Measurements from ENCODE around the gene KCNK13.
A peak's percentile ranks its signal among the peaks of the same experiment; 100 is the strongest.
"Not testable (repeated sequence)": the region's sequence is repeated elsewhere in the genome, so short reads cannot be mapped to it uniquely, and the experiment has no call there.

Gene KCNK13

GRCh38 chr14:90200546-90200945 lies 138.8 kb downstream of the KCNK13 start:
- DNase-seq = not testable (repeated sequence)

DNA sequence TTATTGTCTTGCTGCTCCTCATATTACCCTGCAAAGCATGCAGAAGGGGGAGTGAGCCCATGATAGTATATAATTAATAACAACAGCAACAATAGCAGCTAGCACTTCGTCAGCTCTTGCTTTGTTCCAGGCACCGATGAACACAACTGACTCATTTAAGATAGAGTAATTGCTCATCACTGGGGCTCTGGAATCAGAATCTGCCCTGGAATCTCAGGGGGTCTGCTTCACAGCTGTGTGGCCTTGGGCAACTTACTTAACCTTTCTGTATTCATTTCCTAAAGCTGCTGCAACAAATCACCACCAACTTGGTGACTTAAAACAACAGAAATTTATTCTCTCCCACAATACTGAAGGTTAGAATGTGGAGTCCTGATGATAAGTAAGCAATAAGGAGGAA lies 139.6 kb downstream of the KCNK13 start:
- peak; percentile 43 for DNase-seq

DNA sequence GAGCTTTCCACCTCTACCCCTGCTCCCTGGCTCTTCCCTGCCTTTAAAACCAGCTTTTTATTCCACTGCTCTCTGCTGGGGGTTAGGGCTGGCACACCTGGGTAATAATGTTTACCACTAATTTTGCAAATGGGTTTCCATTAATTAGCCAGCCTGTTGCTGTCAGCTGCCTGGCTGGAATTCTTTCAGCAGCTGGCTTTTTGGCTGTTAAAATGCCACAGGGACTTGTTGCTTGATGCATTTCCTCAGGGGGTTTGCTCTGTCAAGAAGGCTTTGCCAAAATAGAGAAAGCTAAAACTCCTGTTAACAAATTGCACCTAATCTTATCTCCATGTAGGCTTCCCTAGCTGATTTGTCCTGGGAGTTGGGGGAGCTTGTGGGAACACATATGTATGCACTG lies 142.7 kb downstream of the KCNK13 start:
- DNase-seq = no peak

DNA sequence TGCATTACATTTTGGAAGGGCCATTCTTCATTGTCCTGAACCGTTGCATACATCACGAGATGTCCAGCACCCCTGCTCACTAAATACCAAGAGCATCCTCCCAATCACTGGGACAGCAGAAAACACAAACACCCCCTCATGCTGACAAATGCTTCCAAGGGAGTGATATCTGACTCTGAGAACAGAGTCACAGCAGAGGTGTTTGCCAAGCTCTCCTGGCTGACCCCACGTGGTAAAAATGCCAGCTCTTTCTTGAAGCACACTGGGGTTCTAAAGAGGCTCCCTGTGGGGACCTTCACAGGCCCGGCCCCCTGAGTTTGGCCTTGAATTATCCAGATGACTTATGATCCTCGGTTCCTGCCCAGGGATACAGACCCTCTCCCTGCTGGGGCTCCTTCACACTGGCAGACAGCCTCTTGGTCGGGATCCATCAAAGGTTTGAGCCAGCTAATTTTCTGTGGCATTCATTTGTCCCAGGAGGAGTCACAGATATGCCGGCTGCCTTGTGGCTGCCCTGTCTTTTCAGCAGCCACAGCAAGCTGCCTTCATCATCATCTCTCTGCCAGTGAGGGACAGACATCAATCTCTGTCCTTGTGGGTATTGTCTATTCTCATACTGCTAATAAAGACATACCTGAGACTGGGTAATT lies 151.4 kb downstream of the KCNK13 start:
- no peak for DNase-seq

GRCh38 chr14:90228478-90228877 lies 166.7 kb downstream of the KCNK13 start:
- no peak for DNase-seq

DNA sequence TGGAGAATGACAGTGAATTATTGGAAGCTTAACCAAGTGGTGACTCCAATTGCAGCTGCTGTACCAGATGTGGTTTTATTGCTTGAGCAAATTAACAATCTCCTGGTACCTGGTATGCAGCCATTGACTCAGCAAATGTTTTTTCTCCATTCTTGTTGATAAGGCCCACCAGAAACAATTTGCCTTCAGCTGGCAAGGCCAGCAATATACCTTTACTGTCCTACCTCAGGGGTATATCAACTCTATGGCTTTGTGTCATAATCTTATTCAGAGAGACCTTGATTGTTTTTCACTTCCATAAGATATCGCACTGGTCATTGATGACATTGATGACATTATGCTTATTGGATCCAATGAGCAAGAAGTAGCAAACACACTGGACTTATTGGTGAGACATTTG lies 168.1 kb downstream of the KCNK13 start:
- not testable (repeated sequence) for DNase-seq
